ENCODE measurements around the gene ABCC1.
A peak's percentile ranks its signal among the peaks of the same experiment; 100 is the strongest.

The ABCC1 gene

GRCh38 chr16:16124974-16125373 lies 175.6 kb downstream of the ABCC1 start:
- no peaks in the 10 kb centered on the region for H3K79me2 ChIP-seq (ENCODE audit: low read length)
- H4K20me1 ChIP-seq (ENCODE audit: insufficient read depth, low read length) = no peaks in the 10 kb centered on the region
- TF ChIP-seq CTCF (IDR thresholded peaks at IDR 0.05; ENCODE audit: low read depth, low read length) (no peak), EZH2phosphoT487 (IDR thresholded peaks at IDR 0.05; ENCODE audit: low read depth) (no peak)
- H3K4me1 ChIP-seq (ENCODE audit: low read length) = no peaks in the 10 kb centered on the region
- no peak overlapping the region for H3K27ac ChIP-seq (ENCODE audit: low read length)
- H2AFZ ChIP-seq (ENCODE audit: low read depth, low read length) = no peak overlapping the region
- H3K36me3 ChIP-seq (replicated peaks; ENCODE audit: low read depth, low read length) = peaks cover 58% of the 10 kb centered on the region
- no peak overlapping the region for H3K4me2 ChIP-seq (ENCODE audit: low read length)
- no peak overlapping the region for H3K4me3 ChIP-seq (ENCODE audit: low read length)
- no peaks in the 10 kb centered on the region for H3K9me3 ChIP-seq (ENCODE audit: insufficient read depth, low read length)
- no peak overlapping the region for H3K9ac ChIP-seq (ENCODE audit: low read length)
- H3K27me3 ChIP-seq (ENCODE audit: low read depth, low read length) = no peaks in the 10 kb centered on the region

- Histone ChIP-seq H3K4me1 (ENCODE audit: low read length) (no peaks in the 10 kb centered on the region), H3K79me2 (ENCODE audit: low read length) (no peaks in the 10 kb centered on the region), H3K36me3 (replicated peaks; ENCODE audit: low read depth, low read length) (peaks cover 51% of the 10 kb centered on the region), H4K20me1 (ENCODE audit: insufficient read depth, low read length) (no peaks in the 10 kb centered on the region), H3K4me2 (ENCODE audit: low read length) (no peak overlapping the region), H3K27me3 (ENCODE audit: low read depth, low read length) (no peaks in the 10 kb centered on the region), H3K9ac (ENCODE audit: low read length) (no peak overlapping the region), H3K27ac (ENCODE audit: low read length) (no peak overlapping the region), H2AFZ (ENCODE audit: low read depth, low read length) (no peak overlapping the region), H3K4me3 (ENCODE audit: low read length) (no peak overlapping the region), H3K9me3 (ENCODE audit: insufficient read depth, low read length) (no peaks in the 10 kb centered on the region)
- TF ChIP-seq CTCF (IDR thresholded peaks at IDR 0.05; ENCODE audit: low read depth, low read length) (no peak), EZH2phosphoT487 (IDR thresholded peaks at IDR 0.05; ENCODE audit: low read depth) (no peak)
These were observed 177.5 kb downstream of the ABCC1 start for GRCh38 chr16:16126896-16127295.

- TF ChIP-seq CTCF (IDR thresholded peaks at IDR 0.05; ENCODE audit: low read depth, low read length) (peak; percentile 72), EZH2phosphoT487 (IDR thresholded peaks at IDR 0.05; ENCODE audit: low read depth) (no peak)
- H3K9me3 ChIP-seq (ENCODE audit: insufficient read depth, low read length) = no peaks in the 10 kb centered on the region
- H3K4me1 ChIP-seq (ENCODE audit: low read length) = no peaks in the 10 kb centered on the region
- H3K79me2 ChIP-seq (ENCODE audit: low read length) = no peaks in the 10 kb centered on the region
- no peaks in the 10 kb centered on the region for H3K27me3 ChIP-seq (ENCODE audit: low read depth, low read length)
- peaks cover 45% of the 10 kb centered on the region for H3K36me3 ChIP-seq (replicated peaks; ENCODE audit: low read depth, low read length)
- H3K4me3 ChIP-seq (ENCODE audit: low read length) = no peak overlapping the region
- no peak overlapping the region for H3K4me2 ChIP-seq (ENCODE audit: low read length)
- H2AFZ ChIP-seq (ENCODE audit: low read depth, low read length) = no peak overlapping the region
- no peaks in the 10 kb centered on the region for H4K20me1 ChIP-seq (ENCODE audit: insufficient read depth, low read length)
- no peak overlapping the region for H3K9ac ChIP-seq (ENCODE audit: low read length)
- no peak overlapping the region for H3K27ac ChIP-seq (ENCODE audit: low read length)
These were observed 178.2 kb downstream of the ABCC1 start for GRCh38 chr16:16127469-16128116.

GRCh38 chr16:16131204-16131603 lies 181.8 kb downstream of the ABCC1 start:
- H3K4me1 ChIP-seq (ENCODE audit: low read length) = no peaks in the 10 kb centered on the region
- TF ChIP-seq CTCF (IDR thresholded peaks at IDR 0.05; ENCODE audit: low read depth, low read length) = no peak
- no peak for TF ChIP-seq EZH2phosphoT487 (IDR thresholded peaks at IDR 0.05; ENCODE audit: low read depth)
- H2AFZ ChIP-seq (ENCODE audit: low read depth, low read length) = no peak overlapping the region
- H3K79me2 ChIP-seq (ENCODE audit: low read length) = no peaks in the 10 kb centered on the region
- H4K20me1 ChIP-seq (ENCODE audit: insufficient read depth, low read length) = no peaks in the 10 kb centered on the region
- H3K9ac ChIP-seq (ENCODE audit: low read length) = no peak overlapping the region
- H3K9me3 ChIP-seq (ENCODE audit: insufficient read depth, low read length) = no peaks in the 10 kb centered on the region
- H3K36me3 ChIP-seq (replicated peaks; ENCODE audit: low read depth, low read length) = peaks cover 30% of the 10 kb centered on the region
- H3K27ac ChIP-seq (ENCODE audit: low read length) = no peak overlapping the region
- no peaks in the 10 kb centered on the region for H3K27me3 ChIP-seq (ENCODE audit: low read depth, low read length)
- H3K4me3 ChIP-seq (ENCODE audit: low read length) = no peak overlapping the region
- H3K4me2 ChIP-seq (ENCODE audit: low read length) = no peak overlapping the region
